Neural crest cell (in vitro differentiated cells): Measurements from ENCODE around the gene ZNF688. TPM values are rescaled to one million over a fixed set of nuclear protein-coding genes. Genes with fewer than 3 reads are reported as not detected.

Source experiments
- DNase-seq: peaks from one replicate; pipeline ENCODE4 v3.0.0; 2021; ENCODE audit warnings: low read depth, mixed read lengths, low spot score
- H3K27ac Mint-ChIP-seq: one replicate; pipeline ENCODE4 v1.8.0; 2021; ENCODE audit warnings: mild to moderate bottlenecking, mixed read lengths; ENCODE audit not compliant: unreplicated experiment
- H3K27me3 Mint-ChIP-seq: 2 replicates; pipeline ENCODE4 v1.8.0; 2021; ENCODE audit warnings: low read depth, mild to moderate bottlenecking, mixed read lengths
- H3K36me3 Mint-ChIP-seq: 2 replicates; pipeline ENCODE4 v1.8.0; 2021; ENCODE audit warnings: low read depth, mild to moderate bottlenecking, mixed read lengths
- H3K4me1 Mint-ChIP-seq: 2 replicates; pipeline ENCODE4 v1.8.0; 2021; ENCODE audit warnings: mixed read lengths
- H3K4me3 Mint-ChIP-seq: one replicate; pipeline ENCODE4 v1.8.0; 2021; ENCODE audit warnings: mild to moderate bottlenecking, mixed read lengths
- H3K9me3 Mint-ChIP-seq: 2 replicates; pipeline ENCODE4 v1.8.0; 2021; ENCODE audit warnings: mixed read lengths
- CTCF ChIP-seq: fragments of 200-600 bp; sonication (generic); conservative IDR thresholded peaks from 2 replicates; pipeline ENCODE4 v1.5.0; 2021; ENCODE audit warnings: antibody characterized with exemption, mild to moderate bottlenecking
- total RNA-seq: library from RNA; stranded (reverse); gene quantifications from 2 replicates; pipeline ENCODE4 v1.2.1, GENCODE V29; 2021

The ZNF688 gene
- total RNA-seq, 1 donor from 2014 or later: 13.4 TPM

- no peak for TF ChIP-seq CTCF
- DNase-seq: no peak
- H3K27ac Mint-ChIP-seq: no peak overlapping the region
- H3K36me3 Mint-ChIP-seq: peaks cover 15% of the 10 kb centered on the region
- H3K4me3 Mint-ChIP-seq: peak overlapping the region; percentile 76
- no peaks in the 10 kb centered on the region for H3K9me3 Mint-ChIP-seq
- H3K4me1 Mint-ChIP-seq: peaks cover 31% of the 10 kb centered on the region
- no peaks in the 10 kb centered on the region for H3K27me3 Mint-ChIP-seq
Observed at GRCh38 chr16:30553393-30553899, 18.1 kb downstream of the ZNF688 start.

DNA sequence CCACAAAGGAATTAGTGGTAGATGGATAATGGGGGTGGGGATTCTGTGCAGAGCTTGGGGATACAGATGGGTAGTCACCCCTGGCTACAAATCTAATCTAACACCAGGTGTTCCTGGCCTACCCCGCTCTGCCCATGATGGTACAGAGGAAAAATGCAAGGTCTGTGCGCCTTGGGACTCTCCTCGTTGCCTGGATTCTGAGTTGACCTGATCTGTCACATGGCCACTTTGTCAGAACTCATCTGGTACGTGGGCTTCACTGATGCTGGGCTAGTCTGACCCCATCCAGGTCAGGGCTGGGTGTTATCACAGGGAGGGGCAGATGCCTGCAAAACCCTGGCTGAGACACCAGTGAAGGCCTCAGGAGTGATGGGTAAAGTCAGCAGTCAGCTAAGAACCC, 18.6 kb downstream of the ZNF688 start:
- H3K27me3 Mint-ChIP-seq: no peaks in the 10 kb centered on the region
- peaks cover 30% of the 10 kb centered on the region for H3K4me1 Mint-ChIP-seq
- no peak overlapping the region for H3K27ac Mint-ChIP-seq
- no peak for DNase-seq
- TF ChIP-seq CTCF: no peak
- H3K4me3 Mint-ChIP-seq: peak overlapping the region; percentile 76
- H3K9me3 Mint-ChIP-seq: no peaks in the 10 kb centered on the region
- peaks cover 15% of the 10 kb centered on the region for H3K36me3 Mint-ChIP-seq

- Mint-ChIP-seq H3K27me3 (no peaks in the 10 kb centered on the region), H3K36me3 (peaks cover 15% of the 10 kb centered on the region), H3K27ac (peak overlapping the region; percentile 35)
Observed at GRCh38 chr16:30551781-30552180, 19.7 kb downstream of the ZNF688 start.

GRCh38 chr16:30548416-30549253, 22.9 kb downstream of the ZNF688 start:
- no peak for DNase-seq
- Mint-ChIP-seq H3K4me1 (peaks cover 15% of the 10 kb centered on the region), H3K27me3 (no peaks in the 10 kb centered on the region), H3K27ac (peak overlapping the region; percentile 91), H3K4me3 (peak overlapping the region; percentile 40), H3K36me3 (peaks cover 3% of the 10 kb centered on the region), H3K9me3 (no peaks in the 10 kb centered on the region)
- TF ChIP-seq CTCF: no peak

More at GRCh38 chr16:30551781-30552180, 19.7 kb downstream of the ZNF688 start:
- peaks cover 27% of the 10 kb centered on the region for H3K4me1 Mint-ChIP-seq
- H3K4me3 Mint-ChIP-seq: no peak overlapping the region
- H3K9me3 Mint-ChIP-seq: no peaks in the 10 kb centered on the region
- no peak for DNase-seq
- no peak for TF ChIP-seq CTCF

DNA sequence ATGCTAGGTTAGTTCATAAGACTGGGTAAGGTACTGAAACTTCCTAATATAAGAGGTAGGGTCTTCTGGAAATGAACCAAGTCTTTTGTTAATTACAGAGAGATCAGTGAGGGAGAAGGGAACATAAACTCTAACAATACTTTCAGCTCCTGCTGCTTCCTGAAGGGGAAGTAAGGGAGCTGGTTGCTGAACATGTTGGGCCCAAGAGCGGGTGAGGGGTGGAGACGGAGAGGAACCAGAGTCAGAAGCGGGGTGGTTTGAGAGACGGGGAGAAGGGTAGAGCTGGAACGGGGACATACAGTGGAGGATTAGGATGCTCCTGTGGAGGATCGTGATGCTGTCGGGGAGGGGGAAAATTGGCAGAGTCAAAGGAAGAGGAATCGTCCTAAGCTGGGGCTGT, 25.4 kb downstream of the ZNF688 start:
- no peaks in the 10 kb centered on the region for H3K9me3 Mint-ChIP-seq
- no peaks in the 10 kb centered on the region for H3K36me3 Mint-ChIP-seq
- no peak for TF ChIP-seq CTCF
- peaks cover 11% of the 10 kb centered on the region for H3K4me1 Mint-ChIP-seq
- no peak for DNase-seq
- H3K4me3 Mint-ChIP-seq: no peak overlapping the region
- H3K27me3 Mint-ChIP-seq: no peaks in the 10 kb centered on the region
- peak overlapping the region; percentile 2 for H3K27ac Mint-ChIP-seq
